Transverse colon (tissue), 4 donors: Measurements from ENCODE around the gene OR5K4. TPM values are rescaled to one million over a fixed set of nuclear protein-coding genes. Genes with fewer than 3 reads are reported as not detected.

Experiments used
- DNase-seq: peaks from one replicate; pipeline ENCODE4 v3.0.0-alpha.2; 2019
- H3K27ac ChIP-seq, 4 donors: fragments of 200-600 bp; sonication (generic); 2 replicates each; pipeline ENCODE4 v1.5.1; 2016 to 2018; ENCODE audit warnings: inconsistent platforms in 4 of 4
- H3K27me3 ChIP-seq: fragments of 200-600 bp; sonication (generic); 2 replicates; pipeline ENCODE4 v1.5.1; 2017; ENCODE audit warnings: inconsistent platforms
- H3K36me3 ChIP-seq, 4 donors: fragments of 200-600 bp; sonication (generic); 2 replicates each; pipeline ENCODE4 v1.5.1; 2017 to 2019; ENCODE audit warnings: inconsistent platforms in 4 of 4
- H3K4me1 ChIP-seq, 4 donors: fragments of 200-600 bp; sonication (generic); 2 replicates each; pipeline ENCODE4 v1.5.1; 2017 to 2020; ENCODE audit warnings: inconsistent platforms in 4 of 4
- H3K4me3 ChIP-seq, 4 donors: fragments of 200-600 bp; sonication (generic); 1 replicate in 1 of 4; 2 replicates in 3 of 4; pipeline versions ENCODE4 v1.5.1 to v1.6.1; 2017 to 2019; ENCODE audit warnings: inconsistent platforms in 4 of 4
- H3K9me3 ChIP-seq, 2 donors: fragments of 200-600 bp; sonication (generic); 2 replicates each; pipeline ENCODE4 v1.5.1; 2017 to 2019; ENCODE audit warnings: inconsistent platforms in 2 of 2
- CTCF ChIP-seq, 5 experiments: fragments of 200-600 bp in 3 of 5; fragments of 450-650 bp in 2 of 5; sonication (generic) in 3 of 5; IDR thresholded peaks; 1 replicate in 2 of 5; 2 replicates in 3 of 5; pipeline ENCODE4 v1.5.1; 2016 to 2017; ENCODE audit warnings: antibody characterized with exemption in 5 of 5, inconsistent platforms in 3 of 5, mild to moderate bottlenecking in 2 of 5, moderate library complexity in 1 of 5
- EP300 ChIP-seq: sonication (generic); formaldehyde crosslinking; IDR thresholded peaks from one replicate; pipeline ENCODE4 v1.6.1; 2017; ENCODE audit warnings: antibody characterized with exemption, low read depth
- POLR2A ChIP-seq: fragments of 450-650 bp; IDR thresholded peaks from one replicate; pipeline ENCODE4 v1.6.1; 2016; ENCODE audit warnings: antibody characterized with exemption, mild to moderate bottlenecking, moderate library complexity
- POLR2AphosphoS5 ChIP-seq, 3 donors: sonication (generic); formaldehyde crosslinking; IDR thresholded peaks; one replicate each; pipeline ENCODE4 v1.6.1; 2016; ENCODE audit warnings: antibody characterized with exemption in 3 of 3
- in situ Hi-C, 4 donors: fragments of 200-750 bp; cut with MboI; loops; one replicate each; pipeline versions ENCODE4 v1.15.0 to v1.15.1; 2017; ENCODE audit warnings: low sequenced_read_pairs in 3 of 4, low pct_ligation_motif_present in 1 of 4, low pct_unique_long_range_greater_than_20kb in 1 of 4
- intact Hi-C: fragments of 100-400 bp; cut with DNase I; formaldehyde crosslinking; loops from one replicate; pipeline ENCODE4 v1.15.1; 2023; ENCODE audit warnings: low total_unique reads
- total RNA-seq, 4 donors: library from RNA; depleted of rRNA; stranded (reverse); fragments of >200 nt; gene quantifications; one replicate each; pipeline ENCODE4 v1.1.0, GENCODE V29; 2016

Gene OR5K4
- total RNA-seq, 4 donors from 2014 or later = not detected

- intact Hi-C loops = no loop called here
- TF ChIP-seq CTCF (IDR thresholded peaks at IDR 0.05) (no peak), EP300 (no peak), POLR2A (no peak), POLR2AphosphoS5 (IDR thresholded peaks at IDR 0.05) (no peak)
- in situ Hi-C loops = no loop called here
- DNase-seq = no peak
- Histone ChIP-seq H3K36me3 (no peaks in the 10 kb centered on the region), H3K27me3 (no peaks in the 10 kb centered on the region), H3K4me1 (no peaks in the 10 kb centered on the region), H3K4me3 (no peak overlapping the region), H3K27ac (no peak overlapping the region), H3K9me3 (peaks cover 13 to 18% of the 10 kb centered on the region in 2 donors)
Measured at GRCh38 chr3:98404010-98404409, 50.4 kb downstream of the OR5K4 start.

Other genes starting within 250 kb of the OR5K4 start
- not detected for gene OR5H1, start 223.1 kb upstream of the OR5K4 start, total RNA-seq
- gene OR5H14, start 206.4 kb upstream of the OR5K4 start, total RNA-seq = not detected
- gene OR5H15, start 187.2 kb upstream of the OR5K4 start, total RNA-seq = not detected
- not detected for gene OR5H6, start 89.6 kb upstream of the OR5K4 start, total RNA-seq
- not detected for gene OR5H2, start 71.3 kb upstream of the OR5K4 start, total RNA-seq
- gene OR5K3, start 36.8 kb downstream of the OR5K4 start, total RNA-seq = not detected
- gene OR5K1, start 109.3 kb downstream of the OR5K4 start, total RNA-seq = not detected
- not detected for gene OR5K2, start 143.8 kb downstream of the OR5K4 start, total RNA-seq
- 100 to 1,000 TPM; 105 to 202 (median 162) TPM for gene CLDND1, start 169.0 kb downstream of the OR5K4 start, total RNA-seq
- 10 to 100 TPM in 1 of 4 donors, 1 to 10 TPM in 2, under 1 TPM in 1; 0.60 to 11.7 (median 5.5) TPM for gene GPR15, start 178.1 kb downstream of the OR5K4 start, total RNA-seq
- 10 to 100 TPM; 17.9 to 30.7 (median 26.3) TPM for gene CPOX, start 239.8 kb downstream of the OR5K4 start, total RNA-seq